Measurements from ENCODE around the gene QPCTL.

QPCTL gene

GRCh38 chr19:45687599-45687998 lies 4.9 kb upstream of the QPCTL start:
- no peak overlapping the region for H3K4me3 ChIP-seq (replicated peaks in 1 of 2; ENCODE audit: low read depth in 2 of 2, low read length in 2 of 2)
- no peak for DNase-seq (ENCODE audit: low read depth in 2 of 2)
- no peak for TF ChIP-seq CTCF (IDR thresholded peaks at IDR 0.05; ENCODE audit: low read depth, low read length)

GRCh38 chr19:45691516-45692186 lies 815 bp upstream of the QPCTL start, which contains the start of gene SNRPD2:
Gene SNRPD2, minus strand, starts transcription at chr19:45691953. Its CDS starts 65 bp downstream, at chr19:45691888.
- DNase-seq (ENCODE audit: low read depth in 2 of 2), result peak; percentile 97
- no peak for TF ChIP-seq CTCF (IDR thresholded peaks at IDR 0.05; ENCODE audit: low read depth, low read length)
- H3K4me3 ChIP-seq (replicated peaks in 1 of 2; ENCODE audit: low read depth in 2 of 2, low read length in 2 of 2), result peak within 1 kb of the TSS; percentile 91

- peak overlapping the region; percentile 91 for H3K4me3 ChIP-seq (replicated peaks in 1 of 2; ENCODE audit: low read depth in 2 of 2, low read length in 2 of 2)
- TF ChIP-seq CTCF (IDR thresholded peaks at IDR 0.05; ENCODE audit: low read depth, low read length), result peak; percentile 95
- peak; percentile 74 to 77 for DNase-seq (ENCODE audit: low read depth in 2 of 2)
These were observed 781 bp downstream of the QPCTL start for GRCh38 chr19:45693106-45693788.

- TF ChIP-seq CTCF (IDR thresholded peaks at IDR 0.05; ENCODE audit: low read depth, low read length), result no peak
- H3K4me3 ChIP-seq (replicated peaks in 1 of 2; ENCODE audit: low read depth in 2 of 2, low read length in 2 of 2), result no peak overlapping the region
- no peak for DNase-seq (ENCODE audit: low read depth in 2 of 2)
These were observed 9.2 kb downstream of the QPCTL start for GRCh38 chr19:45701676-45702075.

- H3K4me3 ChIP-seq (replicated peaks in 1 of 2; ENCODE audit: low read depth in 2 of 2, low read length in 2 of 2), result no peak overlapping the region
- TF ChIP-seq CTCF (IDR thresholded peaks at IDR 0.05; ENCODE audit: low read depth, low read length), result no peak
- DNase-seq (ENCODE audit: low read depth in 2 of 2), result no peak
These were observed 12.6 kb downstream of the QPCTL start for GRCh38 chr19:45705115-45705514.

- no peak for TF ChIP-seq CTCF (IDR thresholded peaks at IDR 0.05; ENCODE audit: low read depth, low read length)
- H3K4me3 ChIP-seq (replicated peaks in 1 of 2; ENCODE audit: low read depth in 2 of 2, low read length in 2 of 2), result no peak overlapping the region
- no peak for DNase-seq (ENCODE audit: low read depth in 2 of 2)
These were observed 13.4 kb downstream of the QPCTL start for GRCh38 chr19:45705710-45706415.
